ENCODE results near the gene DDB1. TPM values are rescaled to one million over a fixed set of nuclear protein-coding genes. Genes with fewer than 3 reads are reported as not detected.
A peak's percentile ranks its signal among the peaks of the same experiment; 100 is the strongest.

DDB1 gene
- total RNA-seq, 6 donors from 2014 or later: 98.4 to 152 (median 139) TPM

- no peak overlapping the region for H3K4me3 ChIP-seq
- TF ChIP-seq POLR2A (IDR thresholded peaks at IDR 0.05) (no peak), CTCF (IDR thresholded peaks at IDR 0.05) (no peak), EP300 (IDR thresholded peaks at IDR 0.05) (no peak), POLR2AphosphoS5 (IDR thresholded peaks at IDR 0.05) (no peak)
- H3K4me1 ChIP-seq: no peaks in the 10 kb centered on the region
- H3K9me3 ChIP-seq: no peaks in the 10 kb centered on the region
- H3K27ac ChIP-seq: no peak overlapping the region
- WGBS, 2 donors: 77 to 96% methylated on average over 3 of the region's 3 CpGs
- ATAC-seq (ENCODE audit: low FRiP score in 2 of 2): no peak
- no peaks in the 10 kb centered on the region for H3K36me3 ChIP-seq
- H3K27me3 ChIP-seq: no peaks in the 10 kb centered on the region
- no peak for DNase-seq
Observed at GRCh38 chr11:61272731-61273130, 60.2 kb downstream of the DDB1 start.

GRCh38 chr11:61270354-61271076 is 62.4 kb downstream of the DDB1 start:
- Histone ChIP-seq H3K36me3 (no peaks in the 10 kb centered on the region), H3K27ac (no peak overlapping the region), H3K9me3 (no peaks in the 10 kb centered on the region), H3K4me3 (no peak overlapping the region), H3K27me3 (no peaks in the 10 kb centered on the region), H3K4me1 (no peaks in the 10 kb centered on the region)
- ATAC-seq (ENCODE audit: low FRiP score in 2 of 2) (no peak), DNase-seq (no peak)
- 89 to 90% methylated on average over 7 of the region's 7 CpGs for WGBS, 2 donors
- no peak for TF ChIP-seq POLR2AphosphoS5 (IDR thresholded peaks at IDR 0.05)
- no peak for TF ChIP-seq POLR2A (IDR thresholded peaks at IDR 0.05)
- no peak for TF ChIP-seq CTCF (IDR thresholded peaks at IDR 0.05)
- TF ChIP-seq EP300 (IDR thresholded peaks at IDR 0.05): no peak

- H3K4me1 ChIP-seq: no peaks in the 10 kb centered on the region
- H3K27ac ChIP-seq: no peak overlapping the region
- H3K36me3 ChIP-seq: no peaks in the 10 kb centered on the region
- WGBS, 2 donors: 90 to 93% methylated on average over 7 to 13 of the region's 15 CpGs
- DNase-seq (peak in 1 of 2 donors; percentile 52), ATAC-seq (ENCODE audit: low FRiP score in 2 of 2) (no peak)
- H3K4me3 ChIP-seq: no peak overlapping the region
- TF ChIP-seq POLR2A (IDR thresholded peaks at IDR 0.05): no peak
- no peak for TF ChIP-seq EP300 (IDR thresholded peaks at IDR 0.05)
- no peak for TF ChIP-seq POLR2AphosphoS5 (IDR thresholded peaks at IDR 0.05)
- no peak for TF ChIP-seq CTCF (IDR thresholded peaks at IDR 0.05)
- H3K27me3 ChIP-seq: no peaks in the 10 kb centered on the region
- no peaks in the 10 kb centered on the region for H3K9me3 ChIP-seq
Observed at GRCh38 chr11:61268588-61269250, 64.2 kb downstream of the DDB1 start.

- ATAC-seq (ENCODE audit: low FRiP score in 2 of 2): peak; percentile 6 to 16
- 72% methylated on average over 3 to 6 of the region's 6 CpGs for WGBS, 2 donors
- peak in 1 of 2 donors; percentile 47 for DNase-seq
Observed at GRCh38 chr11:61267437-61267841, 65.5 kb downstream of the DDB1 start.

More at GRCh38 chr11:61267437-61267841, 65.5 kb downstream of the DDB1 start:
- no peaks in the 10 kb centered on the region for H3K4me1 ChIP-seq
- TF ChIP-seq EP300 (IDR thresholded peaks at IDR 0.05) (no peak), POLR2AphosphoS5 (IDR thresholded peaks at IDR 0.05) (no peak), CTCF (IDR thresholded peaks at IDR 0.05) (no peak), POLR2A (IDR thresholded peaks at IDR 0.05) (no peak)
- no peak overlapping the region for H3K27ac ChIP-seq
- no peaks in the 10 kb centered on the region for H3K27me3 ChIP-seq
- H3K9me3 ChIP-seq: no peaks in the 10 kb centered on the region
- no peak overlapping the region for H3K4me3 ChIP-seq
- H3K36me3 ChIP-seq: no peaks in the 10 kb centered on the region
